Retinal pigment epithelial cell (primary cell): ENCODE results near the gene GSK3B.

ENCODE experiments used
- DNase-seq: peaks from one replicate; pipeline ENCODE4 v3.0.0-alpha.2; 2010; ENCODE audit warnings: low read depth
- H3K4me3 ChIP-seq: 2 replicates; pipeline ENCODE4 v1.5.1; 2011; ENCODE audit warnings: mild to moderate bottlenecking, low read length, control low read depth, moderate library complexity
- CTCF ChIP-seq: conservative IDR thresholded peaks from 2 replicates; pipeline ENCODE4 v1.5.1; 2011; ENCODE audit warnings: low read depth, low read length, control low read depth, inconsistent platforms

Gene GSK3B

GRCh38 chr3:119796368-119796767 lies 297.9 kb downstream of the GSK3B start:
- no peak for DNase-seq
- no peak overlapping the region for H3K4me3 ChIP-seq
- no peak for TF ChIP-seq CTCF

- H3K4me3 ChIP-seq, result no peak overlapping the region
- TF ChIP-seq CTCF, result no peak
- DNase-seq, result no peak
These were observed 298.4 kb downstream of the GSK3B start for GRCh38 chr3:119795849-119796248.

GRCh38 chr3:119794971-119795612 lies 299.2 kb downstream of the GSK3B start:
- DNase-seq, result no peak
- no peak overlapping the region for H3K4me3 ChIP-seq
- TF ChIP-seq CTCF, result no peak

- DNase-seq, result no peak
- no peak overlapping the region for H3K4me3 ChIP-seq
- TF ChIP-seq CTCF, result no peak
These were observed 299.8 kb downstream of the GSK3B start for GRCh38 chr3:119794401-119794800.

- no peak for DNase-seq
- TF ChIP-seq CTCF, result no peak
- no peak overlapping the region for H3K4me3 ChIP-seq
These were observed 302.0 kb downstream of the GSK3B start for GRCh38 chr3:119792270-119792669.

GRCh38 chr3:119790369-119790768 lies 303.9 kb downstream of the GSK3B start:
- DNase-seq, result no peak
- no peak for TF ChIP-seq CTCF
- H3K4me3 ChIP-seq, result no peak overlapping the region

- no peak for DNase-seq
- H3K4me3 ChIP-seq, result no peak overlapping the region
- no peak for TF ChIP-seq CTCF
These were observed 307.8 kb downstream of the GSK3B start for GRCh38 chr3:119786409-119786808.
